ENCODE data around the gene NPEPPS. TPM values are rescaled to one million over a fixed set of nuclear protein-coding genes. Genes with fewer than 3 reads are reported as not detected.
A peak's percentile ranks its signal among the peaks of the same experiment; 100 is the strongest.

Gene NPEPPS
- total RNA-seq, 1 experiment from 2014 or later, result 78.4 TPM

GRCh38 chr17:47644324-47644723 lies 113.4 kb downstream of the NPEPPS start:
- no TSS peak for BruUV-seq (replicated peaks)
- H3K9me3 Mint-ChIP-seq (ENCODE audit: unreplicated experiment), result no peaks in the 10 kb centered on the region
- TF ChIP-seq, protein P1, sequence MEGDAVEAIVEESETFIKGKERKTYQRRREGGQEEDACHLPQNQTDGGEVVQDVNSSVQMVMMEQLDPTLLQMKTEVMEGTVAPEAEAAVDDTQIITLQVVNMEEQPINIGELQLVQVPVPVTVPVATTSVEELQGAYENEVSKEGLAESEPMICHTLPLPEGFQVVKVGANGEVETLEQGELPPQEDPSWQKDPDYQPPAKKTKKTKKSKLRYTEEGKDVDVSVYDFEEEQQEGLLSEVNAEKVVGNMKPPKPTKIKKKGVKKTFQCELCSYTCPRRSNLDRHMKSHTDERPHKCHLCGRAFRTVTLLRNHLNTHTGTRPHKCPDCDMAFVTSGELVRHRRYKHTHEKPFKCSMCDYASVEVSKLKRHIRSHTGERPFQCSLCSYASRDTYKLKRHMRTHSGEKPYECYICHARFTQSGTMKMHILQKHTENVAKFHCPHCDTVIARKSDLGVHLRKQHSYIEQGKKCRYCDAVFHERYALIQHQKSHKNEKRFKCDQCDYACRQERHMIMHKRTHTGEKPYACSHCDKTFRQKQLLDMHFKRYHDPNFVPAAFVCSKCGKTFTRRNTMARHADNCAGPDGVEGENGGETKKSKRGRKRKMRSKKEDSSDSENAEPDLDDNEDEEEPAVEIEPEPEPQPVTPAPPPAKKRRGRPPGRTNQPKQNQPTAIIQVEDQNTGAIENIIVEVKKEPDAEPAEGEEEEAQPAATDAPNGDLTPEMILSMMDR (IDR thresholded peaks at IDR 0.05; ENCODE audit: unreplicated experiment), result no peak
- no peak overlapping the region for H3K27ac Mint-ChIP-seq (ENCODE audit: low read depth, unreplicated experiment)
- CTCF ChIA-PET, result interaction anchor here (0.7 to 1.0 kb wide), 2 partner anchors 18 to 29 kb away, joined by 3 to 4 read pairs; no protein-coding TSS in a partner anchor
- H3K4me1 Mint-ChIP-seq (ENCODE audit: insufficient read depth, unreplicated experiment), result peaks cover 15% of the 10 kb centered on the region
- no peaks in the 10 kb centered on the region for H3K27me3 Mint-ChIP-seq (ENCODE audit: insufficient read depth, unreplicated experiment)
- DNase-seq (ENCODE audit: unreplicated experiment), result peak; percentile 26
- intact Hi-C loops (cut with micrococcal nuclease), result no loop called here
- no peak overlapping the region for H3K4me3 Mint-ChIP-seq (ENCODE audit: unreplicated experiment)
- H3K36me3 Mint-ChIP-seq (ENCODE audit: insufficient read depth, unreplicated experiment), result peaks cover 10% of the 10 kb centered on the region
- POLR2A ChIA-PET, result interaction anchor here (0.9 kb wide), 1 partner anchor 9 kb away, joined by 4 read pairs; no protein-coding TSS in a partner anchor

DNA sequence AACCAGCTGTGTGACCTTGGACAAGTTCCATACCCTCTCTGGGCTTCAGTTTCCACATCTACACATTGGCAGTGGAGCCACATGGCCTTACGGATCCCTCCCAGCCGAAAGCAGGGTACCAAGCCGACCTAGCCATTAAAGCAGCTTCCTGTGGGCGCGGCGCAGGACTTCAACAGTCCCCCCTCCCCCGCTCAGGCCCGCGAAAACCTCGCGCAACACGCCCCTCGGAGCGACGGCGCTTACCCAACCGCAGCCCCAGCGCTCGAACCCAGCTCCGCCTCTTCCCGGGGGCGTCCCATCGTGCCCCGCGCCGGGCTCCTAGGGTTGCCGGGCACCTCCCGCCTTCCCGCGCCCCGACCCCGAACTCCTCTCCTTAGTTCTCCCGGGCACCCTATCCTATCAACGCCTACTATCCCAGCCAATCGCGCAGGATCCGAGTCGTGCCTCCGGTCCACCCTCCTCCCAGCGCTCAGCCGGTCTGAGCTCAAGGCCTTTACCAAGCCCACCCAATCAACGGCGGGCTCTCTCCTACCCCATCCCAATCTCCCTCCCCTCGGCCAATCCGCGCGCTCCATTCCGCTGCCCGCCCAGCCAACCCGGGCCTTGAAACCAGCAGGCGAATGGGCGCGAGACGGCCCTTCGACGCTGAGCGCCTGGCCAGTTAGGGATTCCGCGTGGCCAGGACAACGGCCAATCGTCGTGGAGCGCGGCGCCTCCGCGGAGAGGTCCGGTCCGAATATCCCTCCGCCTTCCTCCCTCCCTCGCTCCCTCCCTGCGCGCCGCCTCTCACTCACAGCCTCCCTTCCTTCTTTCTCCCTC lies 118.5 kb downstream of the NPEPPS start, which contains the start of gene KPNB1:
KPNB1 (plus strand) TSS at position 767 of the 819 bp plus-strand sequence. CDS start 326 bp downstream, outside the sequence.
- intact Hi-C loops (cut with micrococcal nuclease), result no loop called here
- TF ChIP-seq, protein P1 (IDR thresholded peaks at IDR 0.05; ENCODE audit: unreplicated experiment), result no peak
- H3K4me3 Mint-ChIP-seq (ENCODE audit: unreplicated experiment), result peak within 1 kb of the TSS; percentile 88
- peaks cover 26% of the 10 kb centered on the region for H3K4me1 Mint-ChIP-seq (ENCODE audit: insufficient read depth, unreplicated experiment)
- H3K27me3 Mint-ChIP-seq (ENCODE audit: insufficient read depth, unreplicated experiment), result no peaks in the 10 kb centered on the region
- POLR2A ChIA-PET, result interaction anchor here (0.6 to 3.6 kb wide), 29 partner anchors 9 to 1833 kb away, joined by 3 to 31 read pairs (median 4); partner anchors contain the start of genes ATP5MC1, LRRC46, MRPL10 and SP6
- no peaks in the 10 kb centered on the region for H3K9me3 Mint-ChIP-seq (ENCODE audit: unreplicated experiment)
- no TSS peak for BruUV-seq (replicated peaks)
- CTCF ChIA-PET, result interaction anchor here (0.7 to 1.1 kb wide), 5 partner anchors 15 to 34 kb away, joined by 3 to 6 read pairs (median 3); no protein-coding TSS in a partner anchor
- DNase-seq (ENCODE audit: unreplicated experiment), result peak; percentile 100
- peak within 1 kb of the TSS; percentile 91 for H3K27ac Mint-ChIP-seq (ENCODE audit: low read depth, unreplicated experiment)
- H3K36me3 Mint-ChIP-seq (ENCODE audit: insufficient read depth, unreplicated experiment), result peaks cover 45% of the 10 kb centered on the region

- DNase-seq (ENCODE audit: unreplicated experiment), result no peak
- H3K27me3 Mint-ChIP-seq (ENCODE audit: insufficient read depth, unreplicated experiment), result no peaks in the 10 kb centered on the region
- H3K27ac Mint-ChIP-seq (ENCODE audit: low read depth, unreplicated experiment), result peak overlapping the region; percentile 91
- H3K4me3 Mint-ChIP-seq (ENCODE audit: unreplicated experiment), result peak overlapping the region; percentile 88
- H3K9me3 Mint-ChIP-seq (ENCODE audit: unreplicated experiment), result no peaks in the 10 kb centered on the region
- BruUV-seq (replicated peaks), result no TSS peak
- intact Hi-C loops (cut with micrococcal nuclease), result no loop called here
- H3K4me1 Mint-ChIP-seq (ENCODE audit: insufficient read depth, unreplicated experiment), result peaks cover 26% of the 10 kb centered on the region
- H3K36me3 Mint-ChIP-seq (ENCODE audit: insufficient read depth, unreplicated experiment), result peaks cover 47% of the 10 kb centered on the region
- ChIA-PET CTCF (interaction anchor here (1.0 kb wide), 1 partner anchor 28 kb away, joined by 3 read pairs; no protein-coding TSS in a partner anchor), POLR2A (interaction anchor here (0.7 to 3.6 kb wide), 25 partner anchors 9 to 581 kb away, joined by 3 to 31 read pairs (median 4); partner anchors contain the start of genes LRRC46, MRPL10 and SP6)
- TF ChIP-seq, protein P1 (IDR thresholded peaks at IDR 0.05; ENCODE audit: unreplicated experiment), result no peak
Observed at GRCh38 chr17:47649972-47650524, 119.1 kb downstream of the NPEPPS start.

All from MCF 10A (cell line).